ENCODE results near the gene JADE1.

The JADE1 gene

DNA sequence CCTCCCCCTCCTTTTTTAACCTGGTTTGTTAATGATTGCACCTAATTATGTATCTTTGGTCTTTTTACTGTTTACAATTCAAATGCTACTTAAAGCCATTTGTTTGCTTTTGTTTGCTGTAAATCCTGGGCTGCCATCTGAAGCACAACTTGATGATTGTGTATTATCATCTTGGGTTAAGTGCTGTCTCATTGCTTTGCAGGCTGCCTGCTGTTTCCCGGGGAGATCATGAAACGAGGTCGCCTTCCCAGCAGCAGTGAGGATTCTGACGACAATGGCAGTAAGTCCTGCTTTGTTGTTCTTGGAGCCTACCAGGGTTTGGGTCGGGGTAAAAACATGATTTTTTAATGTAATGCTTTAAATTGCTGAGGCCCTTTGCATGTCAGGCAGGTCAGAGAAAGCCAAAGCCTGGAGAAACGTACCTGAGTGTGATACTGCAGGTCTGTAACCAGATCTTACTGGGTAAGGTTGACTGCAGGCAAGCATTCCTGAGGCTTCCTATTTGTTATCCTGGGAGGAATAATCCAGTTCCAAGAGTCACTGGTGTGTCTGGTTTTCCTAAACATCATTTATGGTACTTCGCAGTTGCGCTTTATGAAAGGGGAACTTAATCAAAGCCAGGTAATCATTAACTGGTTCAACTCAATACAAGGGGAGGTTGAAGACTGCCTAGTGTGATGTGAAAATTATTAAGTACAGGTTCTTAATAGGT is 22.2 kb downstream of the JADE1 start:
- TF ChIP-seq TAF1 (IDR thresholded peaks at IDR 0.05; ENCODE audit: borderline replicate concordance, insufficient read depth, low read length), result no peak
- no peak for TF ChIP-seq FOXP2 (optimal IDR thresholded peaks at IDR 0.05; ENCODE audit: borderline replicate concordance, extremely low read depth, extremely low read length, insufficient read depth)
- TF ChIP-seq, protein P1, sequence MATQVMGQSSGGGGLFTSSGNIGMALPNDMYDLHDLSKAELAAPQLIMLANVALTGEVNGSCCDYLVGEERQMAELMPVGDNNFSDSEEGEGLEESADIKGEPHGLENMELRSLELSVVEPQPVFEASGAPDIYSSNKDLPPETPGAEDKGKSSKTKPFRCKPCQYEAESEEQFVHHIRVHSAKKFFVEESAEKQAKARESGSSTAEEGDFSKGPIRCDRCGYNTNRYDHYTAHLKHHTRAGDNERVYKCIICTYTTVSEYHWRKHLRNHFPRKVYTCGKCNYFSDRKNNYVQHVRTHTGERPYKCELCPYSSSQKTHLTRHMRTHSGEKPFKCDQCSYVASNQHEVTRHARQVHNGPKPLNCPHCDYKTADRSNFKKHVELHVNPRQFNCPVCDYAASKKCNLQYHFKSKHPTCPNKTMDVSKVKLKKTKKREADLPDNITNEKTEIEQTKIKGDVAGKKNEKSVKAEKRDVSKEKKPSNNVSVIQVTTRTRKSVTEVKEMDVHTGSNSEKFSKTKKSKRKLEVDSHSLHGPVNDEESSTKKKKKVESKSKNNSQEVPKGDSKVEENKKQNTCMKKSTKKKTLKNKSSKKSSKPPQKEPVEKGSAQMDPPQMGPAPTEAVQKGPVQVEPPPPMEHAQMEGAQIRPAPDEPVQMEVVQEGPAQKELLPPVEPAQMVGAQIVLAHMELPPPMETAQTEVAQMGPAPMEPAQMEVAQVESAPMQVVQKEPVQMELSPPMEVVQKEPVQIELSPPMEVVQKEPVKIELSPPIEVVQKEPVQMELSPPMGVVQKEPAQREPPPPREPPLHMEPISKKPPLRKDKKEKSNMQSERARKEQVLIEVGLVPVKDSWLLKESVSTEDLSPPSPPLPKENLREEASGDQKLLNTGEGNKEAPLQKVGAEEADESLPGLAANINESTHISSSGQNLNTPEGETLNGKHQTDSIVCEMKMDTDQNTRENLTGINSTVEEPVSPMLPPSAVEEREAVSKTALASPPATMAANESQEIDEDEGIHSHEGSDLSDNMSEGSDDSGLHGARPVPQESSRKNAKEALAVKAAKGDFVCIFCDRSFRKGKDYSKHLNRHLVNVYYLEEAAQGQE (IDR thresholded peaks at IDR 0.05; ENCODE audit: insufficient read depth in 1 of 2, low read depth in 2 of 2, low read length in 2 of 2), result no peak
- no peak for TF ChIP-seq POLR2AphosphoS5 (IDR thresholded peaks at IDR 0.05; ENCODE audit: low read depth, low read length)
- TF ChIP-seq SIN3A (IDR thresholded peaks at IDR 0.05; ENCODE audit: borderline replicate concordance, insufficient read depth, low read length), result no peak

DNA sequence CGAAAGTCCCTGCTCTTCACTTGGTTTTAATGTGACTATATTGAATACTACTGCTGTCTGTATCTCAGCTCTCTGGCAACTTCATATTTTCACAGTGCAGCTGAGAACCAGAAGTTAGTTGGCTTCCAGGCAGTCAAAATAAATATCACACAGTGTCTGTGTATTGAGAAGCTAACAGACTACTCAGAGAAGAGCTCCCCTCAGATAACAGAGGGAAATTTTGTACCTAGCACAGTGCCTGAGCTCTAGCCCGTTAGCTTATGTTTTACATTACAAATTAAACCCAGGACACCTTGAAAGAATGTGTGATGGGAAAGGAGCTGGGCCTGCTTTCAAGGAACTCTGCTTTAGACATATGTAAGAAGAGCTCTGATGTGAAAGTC is 22.7 kb downstream of the JADE1 start:
- TF ChIP-seq POLR2AphosphoS5 (IDR thresholded peaks at IDR 0.05; ENCODE audit: low read depth, low read length), result no peak

DNA sequence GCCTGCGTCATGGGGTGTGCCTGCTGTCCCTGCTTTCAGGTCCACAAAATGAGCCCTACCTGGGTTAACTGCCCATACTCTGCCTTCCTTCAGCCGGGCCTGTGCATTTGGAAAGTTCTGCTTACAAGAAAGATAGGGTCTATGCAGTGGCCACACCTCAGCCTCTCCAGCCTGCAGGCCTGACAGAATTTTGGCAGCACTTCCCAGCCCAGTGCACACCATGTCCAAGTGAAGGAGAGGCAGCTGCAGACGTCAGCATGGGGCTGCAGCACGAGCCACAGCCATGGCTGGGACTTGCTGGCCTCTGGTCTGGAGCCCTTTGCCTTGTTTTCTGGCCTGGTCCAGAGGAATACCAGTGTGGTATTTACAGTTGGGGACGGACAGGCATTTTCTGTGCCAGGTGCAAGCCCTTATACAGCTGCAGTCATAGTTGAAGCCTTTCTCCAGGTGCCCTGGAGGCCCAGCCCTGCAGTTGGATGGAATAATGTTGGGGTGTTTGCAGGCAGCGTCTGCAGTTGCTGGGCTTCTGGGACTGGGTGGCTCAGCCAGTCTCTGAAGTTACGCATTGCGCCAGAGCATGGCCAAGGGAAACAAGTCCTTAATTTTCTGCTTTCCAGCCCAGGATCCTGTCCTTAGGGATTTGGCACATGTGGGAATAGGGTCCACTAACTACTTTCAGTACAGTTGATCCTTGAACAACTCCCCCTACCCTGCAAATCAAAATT is 26.2 kb downstream of the JADE1 start:
- TF ChIP-seq, protein P1 (IDR thresholded peaks at IDR 0.05; ENCODE audit: insufficient read depth in 1 of 2, low read depth in 2 of 2, low read length in 2 of 2), result no peak
- TF ChIP-seq SIN3A (IDR thresholded peaks at IDR 0.05; ENCODE audit: borderline replicate concordance, insufficient read depth, low read length) (no peak), POLR2AphosphoS5 (IDR thresholded peaks at IDR 0.05; ENCODE audit: low read depth, low read length) (no peak), FOXP2 (optimal IDR thresholded peaks at IDR 0.05; ENCODE audit: borderline replicate concordance, extremely low read depth, extremely low read length, insufficient read depth) (no peak), TAF1 (IDR thresholded peaks at IDR 0.05; ENCODE audit: borderline replicate concordance, insufficient read depth, low read length) (no peak)

DNA sequence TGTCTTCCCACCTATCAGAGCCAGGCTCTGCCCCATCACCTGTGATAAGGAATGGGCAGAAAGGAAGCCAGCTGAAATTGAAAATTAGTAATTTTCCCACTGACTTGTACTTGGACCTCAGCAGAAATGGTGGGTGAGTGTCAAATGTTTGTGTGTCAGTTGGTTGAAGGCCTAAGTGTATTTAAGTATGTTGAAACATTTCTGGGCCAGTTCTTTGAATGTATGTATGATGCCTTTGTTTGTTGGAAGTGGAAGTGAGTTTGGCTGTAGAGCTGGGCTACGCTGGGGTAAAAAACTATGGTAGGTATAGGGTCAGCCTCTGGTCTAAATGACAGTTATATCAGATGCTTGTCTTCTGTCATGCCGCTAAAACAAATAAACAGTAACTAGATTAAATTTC is 27.7 kb downstream of the JADE1 start:
- TF ChIP-seq POLR2AphosphoS5 (IDR thresholded peaks at IDR 0.05; ENCODE audit: low read depth, low read length) (no peak), TAF1 (IDR thresholded peaks at IDR 0.05; ENCODE audit: borderline replicate concordance, insufficient read depth, low read length) (no peak), SIN3A (IDR thresholded peaks at IDR 0.05; ENCODE audit: borderline replicate concordance, insufficient read depth, low read length) (no peak), FOXP2 (optimal IDR thresholded peaks at IDR 0.05; ENCODE audit: borderline replicate concordance, extremely low read depth, extremely low read length, insufficient read depth) (no peak)
- TF ChIP-seq, protein P1 (IDR thresholded peaks at IDR 0.05; ENCODE audit: insufficient read depth in 1 of 2, low read depth in 2 of 2, low read length in 2 of 2), result no peak

DNA sequence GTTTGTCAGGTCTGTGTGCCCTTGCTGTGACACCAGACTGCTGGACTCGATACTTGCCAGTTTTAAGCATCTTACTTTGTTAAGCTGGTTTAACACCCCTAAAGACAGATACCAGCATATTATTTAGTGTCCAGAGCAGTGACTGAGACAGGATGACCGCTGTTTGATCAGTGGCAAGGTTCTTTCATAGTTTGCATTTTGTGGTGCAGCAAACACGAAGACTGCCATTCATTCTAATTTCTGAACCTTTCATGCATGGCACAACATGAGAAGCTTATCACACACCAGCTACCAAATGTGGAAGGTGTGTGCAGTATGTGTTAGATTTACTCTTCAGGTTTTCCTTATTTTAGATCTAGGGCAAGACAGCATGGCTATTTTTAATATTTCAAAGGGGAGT is 28.2 kb downstream of the JADE1 start:
- TF ChIP-seq, protein P1 (IDR thresholded peaks at IDR 0.05; ENCODE audit: insufficient read depth in 1 of 2, low read depth in 2 of 2, low read length in 2 of 2), result no peak
- TF ChIP-seq TAF1 (IDR thresholded peaks at IDR 0.05; ENCODE audit: borderline replicate concordance, insufficient read depth, low read length) (no peak), SIN3A (IDR thresholded peaks at IDR 0.05; ENCODE audit: borderline replicate concordance, insufficient read depth, low read length) (no peak), FOXP2 (optimal IDR thresholded peaks at IDR 0.05; ENCODE audit: borderline replicate concordance, extremely low read depth, extremely low read length, insufficient read depth) (no peak), POLR2AphosphoS5 (IDR thresholded peaks at IDR 0.05; ENCODE audit: low read depth, low read length) (no peak)
